H1 (cell line): ENCODE results near the gene NAV2. TPM values are rescaled to one million over a fixed set of nuclear protein-coding genes. Genes with fewer than 3 reads are reported as not detected.

Experiments
- microRNA-seq, 2 experiments: library from miRNA; unstranded; fragments of <30 nt; microRNA quantifications; one replicate each; pipeline versions ENCODE4 to v1.2.0, GENCODE V29; 2016 to 2020; ENCODE audit warnings: borderline microRNAs expressed in 2 of 2, borderline number of aligned reads in 2 of 2, borderline replicate concordance in 1 of 2
- polyA plus RNA-seq, 7 experiments: library from polyadenylated mRNA; depleted of rRNA in 3 of 7; stranded (reverse) in 5 of 7; unstranded in 2 of 7; fragments of >200 nt in 5 of 7; fragments of 200-250 nt in 2 of 7; gene quantifications; 1 replicate in 5 of 7; 2 replicates in 1 of 7; 4 replicates in 1 of 7; pipeline versions ENCODE4 v1.2.1 to v1.2.3, GENCODE V29; 2011 to 2013; ENCODE audit warnings: missing spikeins in 2 of 7, mixed read lengths in 2 of 7
- small RNA-seq: library from polyadenylated mRNA; stranded (forward); fragments of <200 nt; extraction: miRNeasy Mini kit (QIAGEN cat#:217004); gene quantifications from one replicate; pipeline ENCODE3, GENCODE V24; 2013; ENCODE audit not compliant: insufficient read depth
- total RNA-seq: library from RNA; stranded (reverse); fragmentation: NEBNext Ultra II Directional; extraction: Animal tissue kit (Norgen Biotek cat#: 25700); gene quantifications from 2 replicates; pipeline ENCODE4 v1.2.1, GENCODE V29; 2021

The NAV2 gene
- total and polyA plus RNA-seq, 2 of the 8 experiments (the other 6 are each of a cell fraction or from before 2014, with no cell fraction given): 35.6 to 73.6 TPM

Small RNA genes within 50 kb of the gene (microRNA-seq; reads per million reads assigned to microRNA genes)
- gene MIR4694: 0 reads per million in 2 experiments

Small RNA genes within 50 kb of the gene (small RNA-seq; reads per million reads assigned to genes)
- gene MIR4694: not detected
